ENCODE results near the gene POT1. TPM values are rescaled to one million over a fixed set of nuclear protein-coding genes. Genes with fewer than 3 reads are reported as not detected.

Gene POT1
- total RNA-seq, 1 experiment from 2014 or later, result 20.9 TPM

DNA sequence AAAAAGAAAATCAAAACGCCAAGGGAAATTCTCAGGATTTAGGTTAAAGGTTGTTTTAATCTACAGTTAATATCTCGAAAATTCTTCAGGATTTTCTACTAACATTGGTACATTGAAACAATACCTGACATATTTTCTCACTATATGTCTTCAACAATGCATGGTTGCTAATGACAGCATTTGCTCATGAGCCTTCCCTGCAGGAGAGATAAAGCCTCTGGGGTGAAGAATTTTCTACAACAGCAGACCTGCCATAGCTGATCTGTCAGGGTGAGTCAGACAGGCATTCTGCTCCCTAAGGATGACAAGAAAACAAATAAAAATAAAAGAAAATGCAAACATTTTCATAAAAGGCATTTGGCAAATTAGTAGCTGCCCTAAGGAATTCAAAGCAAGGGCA lies 152.4 kb downstream of the POT1 start:
- Histone ChIP-seq H3K4me1 (ENCODE audit: control insufficient read depth, insufficient read depth, low read length) (no peaks in the 10 kb centered on the region), H3K4me3 (ENCODE audit: low read depth in 2 of 2, low read length in 2 of 2) (no peak overlapping the region), H3K27me3 (ENCODE audit: control insufficient read depth, insufficient read depth, low read length) (no peaks in the 10 kb centered on the region), H3K36me3 (ENCODE audit: control insufficient read depth, insufficient read depth, low read length) (no peaks in the 10 kb centered on the region), H3K9me3 (ENCODE audit: control insufficient read depth, insufficient read depth, low read depth, low read length) (no peaks in the 10 kb centered on the region), H3K27ac (ENCODE audit: low read length) (no peak overlapping the region)
- TF ChIP-seq REST (IDR thresholded peaks at IDR 0.05; ENCODE audit: insufficient read depth in 1 of 2, low read depth in 2 of 2, low read length in 1 of 2) (no peak), POLR2AphosphoS5 (IDR thresholded peaks at IDR 0.05; ENCODE audit: low read depth, low read length) (no peak), SIN3A (IDR thresholded peaks at IDR 0.05; ENCODE audit: borderline replicate concordance, insufficient read depth, low read depth, low read length) (no peak), TCF7L2 (IDR thresholded peaks at IDR 0.05; ENCODE audit: low read depth, low read length) (no peak)
- TF ChIP-seq, protein P1, sequence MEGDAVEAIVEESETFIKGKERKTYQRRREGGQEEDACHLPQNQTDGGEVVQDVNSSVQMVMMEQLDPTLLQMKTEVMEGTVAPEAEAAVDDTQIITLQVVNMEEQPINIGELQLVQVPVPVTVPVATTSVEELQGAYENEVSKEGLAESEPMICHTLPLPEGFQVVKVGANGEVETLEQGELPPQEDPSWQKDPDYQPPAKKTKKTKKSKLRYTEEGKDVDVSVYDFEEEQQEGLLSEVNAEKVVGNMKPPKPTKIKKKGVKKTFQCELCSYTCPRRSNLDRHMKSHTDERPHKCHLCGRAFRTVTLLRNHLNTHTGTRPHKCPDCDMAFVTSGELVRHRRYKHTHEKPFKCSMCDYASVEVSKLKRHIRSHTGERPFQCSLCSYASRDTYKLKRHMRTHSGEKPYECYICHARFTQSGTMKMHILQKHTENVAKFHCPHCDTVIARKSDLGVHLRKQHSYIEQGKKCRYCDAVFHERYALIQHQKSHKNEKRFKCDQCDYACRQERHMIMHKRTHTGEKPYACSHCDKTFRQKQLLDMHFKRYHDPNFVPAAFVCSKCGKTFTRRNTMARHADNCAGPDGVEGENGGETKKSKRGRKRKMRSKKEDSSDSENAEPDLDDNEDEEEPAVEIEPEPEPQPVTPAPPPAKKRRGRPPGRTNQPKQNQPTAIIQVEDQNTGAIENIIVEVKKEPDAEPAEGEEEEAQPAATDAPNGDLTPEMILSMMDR (IDR thresholded peaks at IDR 0.05), result no peak
- ChIA-PET POLR2A (no interaction called here), CTCF (no interaction called here)
- no peak for ATAC-seq
- no TSS peak for BruUV-seq (replicated peaks)
- DNase-seq (ENCODE audit: low read depth, low spot score), result no peak
- in situ Hi-C loops (cut with HindIII; ENCODE audit: low pct_unique_long_range_greater_than_20kb, low sequenced_read_pairs), result no loop called here
- intact Hi-C loops (cut with micrococcal nuclease; ENCODE audit: unreplicated experiment), result no loop called here

GRCh38 chr7:124776153-124776552 lies 153.5 kb downstream of the POT1 start:
- no peaks in the 10 kb centered on the region for H3K4me1 ChIP-seq (ENCODE audit: control insufficient read depth, insufficient read depth, low read length)
- no TSS peak for BruUV-seq (replicated peaks)
- TF ChIP-seq TCF7L2 (IDR thresholded peaks at IDR 0.05; ENCODE audit: low read depth, low read length), result no peak
- no peak for TF ChIP-seq REST (IDR thresholded peaks at IDR 0.05; ENCODE audit: insufficient read depth in 1 of 2, low read depth in 2 of 2, low read length in 1 of 2)
- TF ChIP-seq POLR2AphosphoS5 (IDR thresholded peaks at IDR 0.05; ENCODE audit: low read depth, low read length), result no peak
- TF ChIP-seq, protein P1 (IDR thresholded peaks at IDR 0.05), result no peak
- TF ChIP-seq SIN3A (IDR thresholded peaks at IDR 0.05; ENCODE audit: borderline replicate concordance, insufficient read depth, low read depth, low read length), result no peak
- ChIA-PET CTCF (no interaction called here), POLR2A (no interaction called here)
- ATAC-seq, result no peak
- no peak for DNase-seq (ENCODE audit: low read depth, low spot score)
- in situ Hi-C loops (cut with HindIII; ENCODE audit: low pct_unique_long_range_greater_than_20kb, low sequenced_read_pairs), result no loop called here
- H3K9me3 ChIP-seq (ENCODE audit: control insufficient read depth, insufficient read depth, low read depth, low read length), result no peaks in the 10 kb centered on the region
- no peaks in the 10 kb centered on the region for H3K36me3 ChIP-seq (ENCODE audit: control insufficient read depth, insufficient read depth, low read length)
- no peak overlapping the region for H3K4me3 ChIP-seq (ENCODE audit: low read depth in 2 of 2, low read length in 2 of 2)
- H3K27me3 ChIP-seq (ENCODE audit: control insufficient read depth, insufficient read depth, low read length), result no peaks in the 10 kb centered on the region
- intact Hi-C loops (cut with micrococcal nuclease; ENCODE audit: unreplicated experiment), result no loop called here
- no peak overlapping the region for H3K27ac ChIP-seq (ENCODE audit: low read length)

Measured in Panc1 (cell line).